HEK293 (cell line): Measurements from ENCODE around the gene TAS1R1.

Experiments used
- PRDM1 ChIP-seq: fragments of 450-650 bp; formaldehyde crosslinking; IDR thresholded peaks from 2 replicates; pipeline ENCODE4; 2016; ENCODE audit warnings: missing biosample characterization, missing genetic modification characterization
- ZBTB11 ChIP-seq: fragments of 450-650 bp; formaldehyde crosslinking; conservative IDR thresholded peaks from 2 replicates; pipeline ENCODE4 v1.5.1; 2016; ENCODE audit warnings: low read depth, missing biosample characterization, missing genetic modification characterization
- ZNF510 ChIP-seq: fragments of 450-650 bp; formaldehyde crosslinking; IDR thresholded peaks from 2 replicates; pipeline ENCODE4 v1.5.1; 2018; ENCODE audit warnings: mild to moderate bottlenecking, missing genetic modification characterization, missing biosample characterization; ENCODE audit not compliant: insufficient replicate concordance
- TF ChIP-seq, protein P1 (sequence below): fragments of 450-650 bp; formaldehyde crosslinking; IDR thresholded peaks from 2 replicates; pipeline ENCODE4 v1.5.1; 2016; ENCODE audit warnings: missing biosample characterization, missing genetic modification characterization
- TF ChIP-seq, protein P2 (sequence below): fragments of 450-650 bp; formaldehyde crosslinking; IDR thresholded peaks from 2 replicates; pipeline ENCODE4 v1.5.1; 2016; ENCODE audit warnings: missing biosample characterization, missing genetic modification characterization

DNA sequence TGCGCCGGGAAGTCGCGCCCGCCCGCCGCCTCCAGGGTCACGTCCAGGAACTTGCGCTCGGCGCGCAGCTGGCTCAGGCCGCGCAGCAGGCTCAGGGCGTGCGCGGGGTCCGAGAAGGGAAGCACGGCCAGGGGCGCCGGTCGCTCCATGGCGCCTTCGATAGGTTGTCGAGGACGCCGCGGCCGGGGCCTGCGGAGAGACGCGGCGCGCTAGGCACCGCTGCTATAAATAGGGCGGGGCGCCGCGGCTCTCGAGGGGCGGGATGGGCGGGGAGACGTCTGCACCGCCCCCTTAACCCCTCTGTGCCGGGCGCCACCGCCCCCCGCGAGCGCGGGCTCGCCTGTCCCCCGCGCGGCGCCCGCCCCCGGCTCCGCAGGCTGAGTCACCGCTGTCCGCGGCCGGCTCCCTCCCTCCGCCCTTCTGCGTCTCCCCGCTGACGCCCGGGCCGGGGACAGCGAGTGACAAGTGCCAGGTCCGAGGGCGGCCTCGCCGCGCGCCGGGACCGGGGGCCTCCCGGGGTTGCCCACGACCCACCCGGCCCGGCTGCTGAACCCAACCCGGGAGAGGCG, 47.6 kb downstream of the TAS1R1 start, which contains the start of gene KLHL21:
- TF ChIP-seq, protein P1, sequence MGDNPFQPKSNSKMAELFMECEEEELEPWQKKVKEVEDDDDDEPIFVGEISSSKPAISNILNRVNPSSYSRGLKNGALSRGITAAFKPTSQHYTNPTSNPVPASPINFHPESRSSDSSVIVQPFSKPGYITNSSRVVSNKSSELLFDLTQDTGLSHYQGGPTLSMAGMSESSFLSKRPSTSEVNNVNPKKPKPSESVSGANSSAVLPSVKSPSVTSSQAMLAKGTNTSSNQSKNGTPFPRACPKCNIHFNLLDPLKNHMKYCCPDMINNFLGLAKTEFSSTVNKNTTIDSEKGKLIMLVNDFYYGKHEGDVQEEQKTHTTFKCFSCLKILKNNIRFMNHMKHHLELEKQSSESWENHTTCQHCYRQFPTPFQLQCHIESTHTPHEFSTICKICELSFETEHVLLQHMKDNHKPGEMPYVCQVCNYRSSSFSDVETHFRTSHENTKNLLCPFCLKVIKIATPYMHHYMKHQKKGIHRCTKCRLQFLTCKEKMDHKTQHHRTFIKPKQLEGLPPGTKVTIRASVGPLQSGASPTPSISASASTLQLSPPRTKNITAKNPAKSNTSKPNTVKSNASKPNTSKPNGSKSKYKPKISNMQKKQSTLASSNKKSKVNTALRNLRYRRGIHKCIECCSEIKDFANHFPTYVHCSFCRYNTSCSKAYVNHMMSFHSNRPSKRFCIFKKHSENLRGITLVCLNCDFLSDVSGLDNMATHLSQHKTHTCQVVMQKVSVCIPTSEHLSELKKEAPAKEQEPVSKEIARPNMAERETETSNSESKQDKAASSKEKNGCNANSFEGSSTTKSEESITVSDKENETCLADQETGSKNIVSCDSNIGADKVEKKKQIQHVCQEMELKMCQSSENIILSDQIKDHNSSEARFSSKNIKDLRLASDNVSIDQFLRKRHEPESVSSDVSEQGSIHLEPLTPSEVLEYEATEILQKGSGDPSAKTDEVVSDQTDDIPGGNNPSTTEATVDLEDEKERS (tag by site-specific recombination), result no peak
- no peak; the same call in 1 of the 2 replicates for TF ChIP-seq ZBTB11 (tag by site-specific recombination)
- TF ChIP-seq, protein P2, sequence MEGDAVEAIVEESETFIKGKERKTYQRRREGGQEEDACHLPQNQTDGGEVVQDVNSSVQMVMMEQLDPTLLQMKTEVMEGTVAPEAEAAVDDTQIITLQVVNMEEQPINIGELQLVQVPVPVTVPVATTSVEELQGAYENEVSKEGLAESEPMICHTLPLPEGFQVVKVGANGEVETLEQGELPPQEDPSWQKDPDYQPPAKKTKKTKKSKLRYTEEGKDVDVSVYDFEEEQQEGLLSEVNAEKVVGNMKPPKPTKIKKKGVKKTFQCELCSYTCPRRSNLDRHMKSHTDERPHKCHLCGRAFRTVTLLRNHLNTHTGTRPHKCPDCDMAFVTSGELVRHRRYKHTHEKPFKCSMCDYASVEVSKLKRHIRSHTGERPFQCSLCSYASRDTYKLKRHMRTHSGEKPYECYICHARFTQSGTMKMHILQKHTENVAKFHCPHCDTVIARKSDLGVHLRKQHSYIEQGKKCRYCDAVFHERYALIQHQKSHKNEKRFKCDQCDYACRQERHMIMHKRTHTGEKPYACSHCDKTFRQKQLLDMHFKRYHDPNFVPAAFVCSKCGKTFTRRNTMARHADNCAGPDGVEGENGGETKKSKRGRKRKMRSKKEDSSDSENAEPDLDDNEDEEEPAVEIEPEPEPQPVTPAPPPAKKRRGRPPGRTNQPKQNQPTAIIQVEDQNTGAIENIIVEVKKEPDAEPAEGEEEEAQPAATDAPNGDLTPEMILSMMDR (tag by site-specific recombination), result no peak
- TF ChIP-seq PRDM1 (tag by site-specific recombination), result no peak
- TF ChIP-seq ZNF510 (tag by site-specific recombination), result no peak
